Superior temporal gyrus (tissue), 1 donor: ENCODE results near the gene EPS8L3.

Source experiments
- DNase-seq: peaks from one replicate; pipeline ENCODE4 v3.0.0-alpha.2; 2016; ENCODE audit errors: extremely low spot score

The EPS8L3 gene

DNA sequence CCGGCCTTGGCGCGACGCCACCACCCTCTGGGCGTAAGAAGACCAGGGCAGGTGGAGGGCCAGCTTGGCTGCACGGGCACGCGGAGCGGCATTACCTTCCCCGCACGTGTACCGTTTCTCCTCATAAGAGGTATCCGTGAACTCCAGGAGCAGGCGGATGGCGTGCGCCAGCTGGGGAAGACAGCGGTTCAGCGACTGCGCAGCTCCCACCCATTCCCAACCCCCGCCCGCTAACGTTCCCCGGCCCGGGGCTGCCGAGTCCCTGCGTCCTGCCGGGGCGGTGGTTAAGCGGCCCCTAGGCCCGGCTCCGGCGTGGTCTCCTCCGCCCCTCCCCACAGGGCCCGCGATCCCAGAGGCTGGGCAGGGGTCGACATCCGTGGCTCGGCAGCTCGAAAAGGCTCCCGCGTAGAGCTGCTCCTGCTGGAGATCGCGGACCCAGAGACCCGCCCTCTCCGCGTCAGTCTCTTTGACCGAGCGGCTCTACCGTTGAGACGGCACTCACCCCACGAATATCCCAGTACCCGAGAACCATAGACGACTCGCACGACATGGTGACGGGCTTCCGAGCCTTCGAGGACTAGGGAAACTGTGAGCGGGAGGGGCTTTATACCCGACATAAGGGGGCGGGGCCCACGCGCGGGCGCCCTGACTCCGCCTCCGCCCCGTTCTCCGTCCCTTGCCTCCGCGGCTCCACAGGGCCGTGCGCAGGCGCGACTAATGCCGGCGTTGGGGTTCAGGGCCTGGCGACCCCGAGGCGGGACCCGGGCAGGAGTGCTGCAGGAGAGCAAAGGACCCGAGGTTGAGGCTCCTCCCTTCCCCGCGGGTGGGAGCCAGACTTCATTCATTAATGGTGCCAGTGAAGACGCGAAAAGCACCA is 23.7 kb downstream of the EPS8L3 start:
- peak; percentile 81 for DNase-seq

- DNase-seq: no peak
These were observed 30.4 kb downstream of the EPS8L3 start for GRCh38 chr1:109733236-109733870.

GRCh38 chr1:109732390-109732881 is 31.3 kb downstream of the EPS8L3 start:
- DNase-seq: no peak

- DNase-seq: no peak
These were observed 33.1 kb downstream of the EPS8L3 start for GRCh38 chr1:109730666-109731065.

DNA sequence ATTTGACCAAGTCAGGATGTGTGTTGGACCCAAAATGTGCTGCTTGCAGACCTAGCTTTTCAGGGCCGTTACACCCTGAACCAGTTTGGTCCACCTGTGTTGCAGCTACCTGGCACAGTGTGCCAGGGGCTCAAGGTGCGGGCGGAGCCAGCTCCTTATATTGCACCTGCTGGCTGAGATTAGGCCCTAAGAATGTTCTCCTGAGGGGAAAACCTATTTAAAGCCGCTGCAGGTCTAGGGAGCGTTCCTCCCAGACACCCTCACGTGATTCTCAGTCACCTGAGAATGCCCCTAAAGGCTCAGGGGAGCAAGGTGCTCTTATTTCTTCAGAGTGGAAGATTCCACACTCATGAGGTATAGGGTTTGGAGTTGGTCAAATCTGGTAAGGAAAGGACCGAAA is 34.9 kb downstream of the EPS8L3 start:
- no peak for DNase-seq

- DNase-seq: no peak
These were observed 36.9 kb downstream of the EPS8L3 start for GRCh38 chr1:109726728-109727373.

GRCh38 chr1:109726007-109726406 is 37.7 kb downstream of the EPS8L3 start:
- no peak for DNase-seq

DNA sequence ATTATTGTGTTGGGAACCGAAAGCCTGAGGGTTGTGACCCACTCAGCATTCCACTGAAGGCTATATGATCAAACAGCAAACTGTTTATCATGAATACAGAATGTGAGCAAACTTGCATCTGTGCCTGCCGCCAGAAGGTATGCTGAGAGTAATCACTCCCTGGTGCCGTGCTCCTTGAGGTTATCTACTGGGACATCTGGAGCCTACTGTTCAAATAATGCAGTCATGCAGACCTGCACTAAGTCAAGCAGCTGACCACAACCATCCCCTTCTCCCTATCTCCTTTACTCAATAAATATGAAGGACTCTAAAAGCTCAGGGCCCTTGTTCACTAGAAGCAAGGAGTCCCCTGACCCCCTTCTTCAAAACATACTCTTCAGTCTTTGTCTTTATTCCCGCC is 38.2 kb downstream of the EPS8L3 start:
- no peak for DNase-seq

DNA sequence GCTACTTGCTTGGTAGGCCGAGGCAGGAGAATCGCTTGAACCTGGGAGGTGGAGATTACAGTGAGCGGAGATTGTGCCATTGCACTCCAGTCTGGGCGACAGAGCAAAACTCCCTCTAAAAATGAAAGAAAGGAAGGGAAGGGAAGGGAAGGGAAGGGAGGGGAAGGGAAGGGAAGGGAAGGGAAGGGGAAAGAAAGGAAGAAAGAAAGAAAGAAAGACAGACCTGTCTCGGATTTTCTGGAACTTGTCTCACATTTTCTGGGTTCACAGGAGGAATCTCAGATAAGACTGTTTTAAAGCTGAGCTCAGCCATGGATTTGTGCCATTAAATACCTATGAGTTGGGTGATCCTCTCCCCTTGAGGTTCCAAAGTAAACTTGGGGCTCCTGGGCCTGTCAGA is 38.8 kb downstream of the EPS8L3 start:
- DNase-seq: no peak

GRCh38 chr1:109722908-109723691 is 40.6 kb downstream of the EPS8L3 start:
- no peak for DNase-seq

DNA sequence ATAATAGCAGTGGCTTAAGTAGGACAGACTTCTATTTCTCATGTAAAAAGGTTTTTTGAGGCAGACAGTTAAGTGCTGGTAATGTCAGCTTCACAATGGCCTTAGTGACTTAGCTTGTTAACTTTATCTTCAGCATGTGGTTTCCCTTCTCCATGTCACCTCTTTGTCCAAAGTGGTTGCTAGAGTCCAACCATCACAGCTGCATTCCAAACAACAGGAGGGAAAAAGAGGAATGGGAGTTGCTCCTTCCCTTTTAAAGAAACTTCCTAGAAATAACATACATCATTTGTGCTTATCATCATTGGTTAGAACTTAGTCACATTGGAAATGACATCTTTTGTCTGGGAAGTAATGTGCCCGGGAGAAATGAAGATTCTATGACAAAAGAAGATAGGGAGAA is 41.8 kb downstream of the EPS8L3 start:
- DNase-seq: no peak

DNA sequence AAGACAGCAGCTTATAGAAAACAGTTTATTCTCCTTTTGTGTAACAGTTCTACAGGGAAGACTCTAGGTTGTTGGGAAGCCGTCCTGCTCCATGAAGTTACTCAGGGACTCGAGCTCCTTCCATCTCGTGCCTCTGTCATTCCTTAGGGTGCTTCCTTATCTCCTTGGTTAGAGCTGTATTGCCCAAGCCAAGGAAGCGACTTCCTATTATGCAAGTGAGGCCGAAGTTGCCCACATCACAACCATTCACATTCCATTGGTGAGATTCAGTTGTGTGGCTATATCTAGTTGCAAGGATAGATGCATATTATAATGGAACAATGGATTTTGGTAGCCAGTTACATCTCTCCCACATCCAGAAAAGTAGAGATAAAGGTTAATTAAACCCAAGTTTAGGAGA is 42.7 kb downstream of the EPS8L3 start:
- no peak for DNase-seq

DNA sequence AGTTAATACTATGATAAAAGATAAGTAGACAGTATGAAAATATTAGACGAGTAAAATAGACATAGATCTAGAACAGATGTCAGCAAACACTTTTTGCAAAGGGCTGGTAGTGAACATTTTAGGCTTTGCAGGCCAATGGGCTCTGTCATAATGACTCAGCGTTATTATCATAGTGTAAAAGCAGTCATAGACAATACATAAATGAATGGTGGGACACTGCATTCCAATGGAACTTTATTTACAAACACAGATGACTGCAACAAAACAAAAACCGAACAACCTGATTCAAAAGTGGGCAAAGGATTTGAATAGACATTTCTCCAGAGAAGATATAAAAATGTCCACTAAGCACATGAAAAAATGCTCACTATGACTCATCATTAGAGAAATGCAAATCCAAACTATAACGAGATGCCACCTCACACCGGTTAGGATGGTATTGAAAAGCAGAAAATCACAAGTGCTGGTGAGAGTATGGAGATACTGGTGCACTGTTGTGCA is 44.3 kb downstream of the EPS8L3 start:
- DNase-seq: no peak

DNA sequence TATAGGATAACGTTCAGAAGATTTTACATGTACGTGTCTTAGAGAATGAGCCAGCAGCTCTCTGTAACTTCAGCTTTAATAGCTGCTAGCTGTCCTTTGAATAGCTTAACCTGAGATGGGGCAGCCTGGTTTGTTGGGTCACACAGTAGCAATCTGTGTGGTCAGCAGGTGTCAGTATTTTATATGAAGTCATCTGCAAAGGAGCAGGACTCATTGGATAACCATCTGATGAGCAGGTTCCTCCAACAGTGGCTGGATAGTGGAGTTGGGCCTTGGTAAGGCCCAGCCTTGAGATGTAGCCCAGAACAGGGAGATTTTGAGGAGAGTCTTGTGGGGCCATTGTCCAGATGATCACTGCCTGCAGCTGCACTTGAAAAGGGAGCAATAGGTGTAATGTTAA is 45.2 kb downstream of the EPS8L3 start:
- no peak for DNase-seq

DNA sequence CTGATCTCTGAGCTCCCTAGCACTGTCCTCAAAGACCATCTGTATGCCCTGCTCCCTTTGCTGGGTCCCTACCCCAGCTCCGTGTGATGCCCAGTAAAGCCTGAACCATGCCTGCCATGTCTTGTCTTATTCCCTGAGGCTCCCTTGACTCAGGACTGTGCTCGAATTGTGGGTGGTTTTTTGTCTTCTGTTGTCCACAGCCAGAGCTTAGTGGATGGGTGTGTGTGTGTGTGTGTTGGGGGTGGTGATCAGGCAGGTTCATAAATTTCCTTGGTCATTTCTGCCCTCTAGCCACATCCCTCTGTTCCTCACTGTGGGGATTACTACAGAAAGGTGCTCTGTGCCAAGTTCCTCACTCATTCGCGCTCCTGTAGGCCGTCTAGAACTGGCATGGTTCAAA is 46.0 kb downstream of the EPS8L3 start:
- DNase-seq: no peak

DNA sequence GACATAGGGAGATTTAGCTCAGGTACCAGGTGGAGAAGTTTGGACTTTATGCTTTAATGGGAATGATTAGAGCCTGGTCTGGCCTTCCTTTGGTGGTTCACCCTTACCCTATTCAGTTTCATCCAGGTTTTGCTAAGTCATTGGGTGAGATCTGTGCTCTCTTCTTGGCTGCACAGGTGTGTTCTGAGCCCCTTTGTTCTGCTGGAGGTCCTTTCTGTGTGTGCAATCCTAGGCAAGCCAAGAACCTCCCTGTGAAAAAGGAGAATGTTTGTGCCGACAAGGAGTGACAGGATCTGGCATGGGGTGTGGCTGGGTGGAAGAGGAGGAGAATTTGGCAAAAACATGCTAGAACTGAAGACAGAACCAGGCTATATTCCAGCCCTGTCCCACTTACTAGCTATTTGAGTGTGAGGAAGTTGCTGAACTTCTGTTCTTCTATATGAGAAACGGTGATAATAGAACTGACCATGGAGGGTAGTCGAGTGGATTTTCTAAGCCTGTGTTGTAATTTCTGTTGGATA is 47.1 kb downstream of the EPS8L3 start:
- DNase-seq: peak; percentile 1

- DNase-seq: peak; percentile 5
These were observed 47.6 kb downstream of the EPS8L3 start for GRCh38 chr1:109716121-109716520.

DNA sequence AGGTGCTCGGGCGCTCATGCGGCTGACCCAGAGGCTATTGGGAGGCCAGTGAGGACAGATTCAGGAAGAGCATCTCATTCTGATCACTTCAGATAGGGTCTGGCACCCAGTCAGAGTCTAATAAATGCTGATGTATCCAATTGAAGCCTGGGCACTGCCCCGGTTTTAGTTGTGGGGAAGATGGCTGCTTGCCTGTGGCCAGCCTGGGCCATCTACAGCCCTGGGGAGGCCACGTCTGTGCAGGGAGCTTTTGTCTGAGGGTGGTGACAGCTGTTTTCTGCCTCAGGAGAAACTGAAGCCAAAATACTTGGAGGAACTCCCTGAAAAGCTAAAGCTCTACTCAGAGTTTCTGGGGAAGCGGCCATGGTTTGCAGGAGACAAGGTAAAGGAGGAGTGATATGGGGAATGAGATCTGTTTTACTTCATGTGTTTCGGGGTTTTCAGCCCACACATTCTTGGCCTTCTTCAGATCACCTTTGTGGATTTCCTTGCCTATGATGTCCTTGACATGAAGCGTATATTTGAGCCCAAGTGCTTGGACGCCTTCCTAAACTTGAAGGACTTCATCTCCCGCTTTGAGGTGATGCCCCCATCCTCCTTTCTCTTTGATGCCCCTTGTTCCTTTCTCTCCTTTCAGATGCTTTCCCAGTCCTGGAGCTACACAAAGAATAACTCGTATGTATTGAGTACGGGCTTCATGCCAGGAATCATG is 48.9 kb downstream of the EPS8L3 start:
- DNase-seq: peak; percentile 4

DNA sequence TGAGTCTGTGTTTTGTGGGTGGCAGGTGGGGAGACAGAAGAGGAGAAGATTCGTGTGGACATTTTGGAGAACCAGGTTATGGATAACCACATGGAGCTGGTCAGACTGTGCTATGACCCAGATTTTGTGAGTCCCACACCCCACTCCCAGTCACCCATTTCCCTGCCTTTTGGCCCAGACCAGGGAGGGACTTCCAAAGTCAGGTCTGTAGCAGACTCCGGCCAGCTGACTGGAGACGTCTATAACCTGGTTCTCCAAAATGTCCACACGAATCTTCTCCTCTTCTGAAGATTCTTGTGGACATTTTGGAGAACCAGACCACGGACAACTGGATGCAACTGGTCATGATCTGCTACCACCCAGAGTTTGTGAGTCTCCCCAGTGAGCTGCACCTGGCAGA is 50.1 kb downstream of the EPS8L3 start:
- DNase-seq: no peak

DNA sequence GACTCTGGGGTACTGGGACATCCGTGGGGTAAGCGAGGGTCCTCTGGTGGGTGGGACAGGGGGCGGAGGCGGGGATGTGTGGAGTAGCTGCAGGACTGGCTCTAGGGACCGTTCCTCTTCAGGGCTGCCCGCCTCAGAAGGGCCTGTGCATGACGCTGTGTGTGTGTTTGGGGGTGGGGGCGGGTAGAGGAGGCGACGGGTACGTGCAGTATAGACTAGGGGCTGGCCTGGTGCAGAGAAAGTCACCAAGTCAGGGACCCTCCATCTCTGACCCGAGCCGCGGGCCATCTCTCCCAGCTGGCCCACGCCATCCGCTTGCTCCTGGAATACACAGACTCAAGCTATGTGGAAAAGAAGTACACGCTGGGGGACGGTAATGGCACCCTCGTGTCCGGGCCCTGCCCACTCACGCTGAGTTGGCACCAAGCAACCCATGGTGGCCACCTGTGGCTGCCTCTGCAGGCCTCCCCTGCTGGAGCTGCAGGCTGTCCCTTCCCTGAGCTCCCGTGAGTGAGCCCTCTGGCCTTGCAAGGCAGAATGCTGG is 51.3 kb downstream of the EPS8L3 start:
- DNase-seq: no peak
